Esophagus (tissue), 2 donors: ENCODE results near the gene G0S2. TPM values are rescaled to one million over a fixed set of nuclear protein-coding genes. Genes with fewer than 3 reads are reported as not detected.

ENCODE experiments used
- H3K27ac ChIP-seq, 2 donors: one replicate each; pipeline ENCODE4 v1.5.1; 2013; ENCODE audit warnings: low read depth in 2 of 2, mild to moderate bottlenecking in 2 of 2, inconsistent platforms in 1 of 2, low read length in 1 of 2, moderate library complexity in 1 of 2
- H3K27me3 ChIP-seq, 2 donors: one replicate each; pipeline ENCODE4 v1.6.1; 2013; ENCODE audit warnings: low read length in 2 of 2, control low read depth in 1 of 2, mild to moderate bottlenecking in 1 of 2; ENCODE audit not compliant: insufficient read depth in 2 of 2, control insufficient read depth in 1 of 2
- H3K36me3 ChIP-seq, 2 donors: one replicate each; pipeline ENCODE4 v1.6.1; 2013; ENCODE audit warnings: low read length in 1 of 2; ENCODE audit not compliant: control insufficient read depth in 2 of 2, insufficient read depth in 2 of 2
- H3K4me1 ChIP-seq, 2 donors: one replicate each; pipeline ENCODE4 v1.6.1; 2013; ENCODE audit warnings: low read length in 1 of 2; ENCODE audit not compliant: control insufficient read depth in 2 of 2, insufficient read depth in 2 of 2
- H3K4me3 ChIP-seq, 2 donors: one replicate each; pipeline ENCODE4 v1.5.1; 2013; ENCODE audit warnings: low read length in 2 of 2, mild to moderate bottlenecking in 2 of 2, low read depth in 1 of 2, moderate library complexity in 1 of 2
- H3K9me3 ChIP-seq, 2 donors: one replicate each; pipeline ENCODE4 v1.6.1; 2013; ENCODE audit warnings: mild to moderate bottlenecking in 2 of 2, low read depth in 1 of 2, low read length in 1 of 2, moderate library complexity in 1 of 2; ENCODE audit not compliant: control insufficient read depth in 2 of 2, insufficient read depth in 1 of 2
- WGBS, 2 donors: extraction: QIAGEN DNeasy Blood & Tissue Kit; methylation state at CpG; one replicate each; pipeline ENCODE4 v1.1.7; 2013; 5-methylcytosine and 5-hydroxymethylcytosine counted together
- polyA plus RNA-seq, 2 donors: library from polyadenylated mRNA; stranded (reverse); fragments of 200-250 nt; gene quantifications; one replicate each; pipeline ENCODE4 v1.2.3, GENCODE V29; 2013
- donor health status: healthy with polysubstance abuse.
- donor health status: Bipolar disorder and iron deficiency.

G0S2 gene
- polyA plus RNA-seq, 2 donors, result 5.1 to 10.5 TPM

GRCh38 chr1:209673631-209674417, 1.4 kb upstream of the G0S2 start:
- Histone ChIP-seq H3K27me3 (no peaks in the 10 kb centered on the region), H3K36me3 (no peaks in the 10 kb centered on the region), H3K4me1 (peaks cover 3 to 15% of the 10 kb centered on the region in 2 donors), H3K27ac (no peak overlapping the region), H3K9me3 (no peaks in the 10 kb centered on the region), H3K4me3 (no peak overlapping the region)
- 47 to 60% methylated on average over 7 of the region's 7 CpGs for WGBS, 2 donors

GRCh38 chr1:209675565-209676154, 448 bp downstream of the G0S2 start:
- Histone ChIP-seq H3K4me3 (peak overlapping the region; percentile 39 to 44), H3K27ac (peak overlapping the region in 1 of 2 donors; percentile 14), H3K27me3 (no peaks in the 10 kb centered on the region), H3K9me3 (no peaks in the 10 kb centered on the region), H3K36me3 (no peaks in the 10 kb centered on the region), H3K4me1 (peaks cover 3 to 15% of the 10 kb centered on the region in 2 donors)
- WGBS, 2 donors, result 6 to 9% methylated on average over 33 to 34 of the region's 34 CpGs

GRCh38 chr1:209678981-209679539, 3.8 kb downstream of the G0S2 start:
- Histone ChIP-seq H3K36me3 (no peaks in the 10 kb centered on the region), H3K4me3 (no peak overlapping the region), H3K9me3 (no peaks in the 10 kb centered on the region), H3K4me1 (peaks cover 3 to 13% of the 10 kb centered on the region in 2 donors), H3K27me3 (no peaks in the 10 kb centered on the region), H3K27ac (no peak overlapping the region)
- WGBS, 2 donors, result 93 to 97% methylated on average over 4 of the region's 4 CpGs

GRCh38 chr1:209685821-209686220, 10.6 kb downstream of the G0S2 start:
- no peaks in the 10 kb centered on the region for H3K27me3 ChIP-seq
- no peaks in the 10 kb centered on the region for H3K9me3 ChIP-seq
- no peak overlapping the region for H3K4me3 ChIP-seq
- 59 to 61% methylated on average over 4 of the region's 4 CpGs for WGBS, 2 donors
- H3K27ac ChIP-seq, result no peak overlapping the region
- peaks cover 0 to 5% of the 10 kb centered on the region in 2 donors for H3K4me1 ChIP-seq
- no peaks in the 10 kb centered on the region for H3K36me3 ChIP-seq

- Histone ChIP-seq H3K27me3 (no peaks in the 10 kb centered on the region), H3K9me3 (no peaks in the 10 kb centered on the region), H3K36me3 (no peaks in the 10 kb centered on the region), H3K4me1 (peaks cover 0 to 5% of the 10 kb centered on the region in 2 donors), H3K27ac (no peak overlapping the region), H3K4me3 (no peak overlapping the region)
- 72% methylated on average over 4 of the region's 4 CpGs for WGBS, 2 donors
Measured at GRCh38 chr1:209686322-209686721, 11.1 kb downstream of the G0S2 start.

GRCh38 chr1:209688746-209689234, 13.6 kb downstream of the G0S2 start:
- peaks cover 0 to 5% of the 10 kb centered on the region in 2 donors for H3K4me1 ChIP-seq
- no peak overlapping the region for H3K4me3 ChIP-seq
- H3K36me3 ChIP-seq, result no peaks in the 10 kb centered on the region
- 71 to 76% methylated on average over 1 of the region's 1 CpG for WGBS, 2 donors
- H3K27me3 ChIP-seq, result no peaks in the 10 kb centered on the region
- H3K9me3 ChIP-seq, result no peaks in the 10 kb centered on the region
- no peak overlapping the region for H3K27ac ChIP-seq

- Histone ChIP-seq H3K4me1 (peaks cover 0 to 5% of the 10 kb centered on the region in 2 donors), H3K27me3 (no peaks in the 10 kb centered on the region), H3K27ac (no peak overlapping the region), H3K9me3 (no peaks in the 10 kb centered on the region), H3K36me3 (no peaks in the 10 kb centered on the region), H3K4me3 (no peak overlapping the region)
- 62 to 64% methylated on average over 4 of the region's 4 CpGs for WGBS, 2 donors
Measured at GRCh38 chr1:209689477-209689876, 14.3 kb downstream of the G0S2 start.

GRCh38 chr1:209691237-209691636, 16.0 kb downstream of the G0S2 start:
- Histone ChIP-seq H3K9me3 (no peaks in the 10 kb centered on the region), H3K4me3 (no peak overlapping the region), H3K27ac (no peak overlapping the region), H3K4me1 (peaks cover 0 to 5% of the 10 kb centered on the region in 2 donors), H3K36me3 (no peaks in the 10 kb centered on the region), H3K27me3 (no peaks in the 10 kb centered on the region)
- WGBS, 2 donors, result 64 to 70% methylated on average over 3 of the region's 3 CpGs

GRCh38 chr1:209692296-209692695, 17.1 kb downstream of the G0S2 start:
- Histone ChIP-seq H3K36me3 (no peaks in the 10 kb centered on the region), H3K4me1 (peaks cover 0 to 5% of the 10 kb centered on the region in 2 donors), H3K9me3 (no peaks in the 10 kb centered on the region), H3K4me3 (no peak overlapping the region), H3K27ac (no peak overlapping the region), H3K27me3 (no peaks in the 10 kb centered on the region)
- 41 to 47% methylated on average over 4 of the region's 4 CpGs for WGBS, 2 donors
